ENCODE results near the gene NPAP1.
"Not testable (repeated sequence)": the region's sequence is repeated elsewhere in the genome, so short reads cannot be mapped to it uniquely, and the experiment has no call there.

NPAP1 gene, protein sequence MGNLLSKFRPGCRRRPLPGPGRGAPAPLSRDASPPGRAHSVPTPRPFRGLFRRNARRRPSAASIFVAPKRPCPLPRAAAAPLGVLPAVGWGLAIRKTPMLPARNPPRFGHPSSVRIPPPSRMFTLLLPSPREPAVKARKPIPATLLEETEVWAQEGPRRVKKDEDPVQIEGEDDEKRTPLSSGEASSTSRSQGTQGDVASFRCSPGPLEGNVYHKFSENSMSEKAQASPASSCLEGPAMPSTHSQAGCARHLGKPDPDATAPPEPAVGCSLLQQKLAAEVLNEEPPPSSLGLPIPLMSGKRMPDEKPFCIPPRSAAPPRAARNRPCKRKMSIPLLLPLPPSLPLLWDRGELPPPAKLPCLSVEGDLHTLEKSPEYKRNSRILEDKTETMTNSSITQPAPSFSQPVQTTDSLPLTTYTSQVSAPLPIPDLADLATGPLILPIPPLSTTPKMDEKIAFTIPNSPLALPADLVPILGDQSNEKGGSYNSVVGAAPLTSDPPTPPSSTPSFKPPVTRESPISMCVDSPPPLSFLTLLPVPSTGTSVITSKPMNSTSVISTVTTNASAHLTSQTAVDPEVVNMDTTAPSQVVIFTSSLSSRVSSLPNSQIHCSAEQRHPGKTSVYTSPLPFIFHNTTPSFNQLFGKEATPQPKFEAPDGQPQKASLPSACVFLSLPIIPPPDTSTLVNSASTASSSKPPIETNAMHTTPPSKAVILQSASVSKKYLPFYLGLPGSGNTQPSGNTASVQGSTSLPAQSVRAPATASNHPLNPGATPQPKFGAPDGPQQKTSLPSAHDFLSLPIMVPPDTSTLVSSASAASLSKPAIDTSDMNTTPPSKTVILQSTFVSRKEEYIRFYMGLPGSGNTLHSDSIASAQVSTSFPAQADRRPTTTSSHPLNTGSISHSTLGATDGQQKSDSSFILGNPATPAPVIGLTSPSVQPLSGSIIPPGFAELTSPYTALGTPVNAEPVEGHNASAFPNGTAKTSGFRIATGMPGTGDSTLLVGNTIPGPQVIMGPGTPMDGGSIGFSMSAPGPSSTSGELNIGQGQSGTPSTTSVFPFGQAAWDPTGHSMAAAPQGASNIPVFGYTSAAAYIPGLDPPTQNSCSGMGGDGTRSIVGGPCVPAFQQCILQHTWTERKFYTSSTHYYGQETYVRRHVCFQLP

DNA sequence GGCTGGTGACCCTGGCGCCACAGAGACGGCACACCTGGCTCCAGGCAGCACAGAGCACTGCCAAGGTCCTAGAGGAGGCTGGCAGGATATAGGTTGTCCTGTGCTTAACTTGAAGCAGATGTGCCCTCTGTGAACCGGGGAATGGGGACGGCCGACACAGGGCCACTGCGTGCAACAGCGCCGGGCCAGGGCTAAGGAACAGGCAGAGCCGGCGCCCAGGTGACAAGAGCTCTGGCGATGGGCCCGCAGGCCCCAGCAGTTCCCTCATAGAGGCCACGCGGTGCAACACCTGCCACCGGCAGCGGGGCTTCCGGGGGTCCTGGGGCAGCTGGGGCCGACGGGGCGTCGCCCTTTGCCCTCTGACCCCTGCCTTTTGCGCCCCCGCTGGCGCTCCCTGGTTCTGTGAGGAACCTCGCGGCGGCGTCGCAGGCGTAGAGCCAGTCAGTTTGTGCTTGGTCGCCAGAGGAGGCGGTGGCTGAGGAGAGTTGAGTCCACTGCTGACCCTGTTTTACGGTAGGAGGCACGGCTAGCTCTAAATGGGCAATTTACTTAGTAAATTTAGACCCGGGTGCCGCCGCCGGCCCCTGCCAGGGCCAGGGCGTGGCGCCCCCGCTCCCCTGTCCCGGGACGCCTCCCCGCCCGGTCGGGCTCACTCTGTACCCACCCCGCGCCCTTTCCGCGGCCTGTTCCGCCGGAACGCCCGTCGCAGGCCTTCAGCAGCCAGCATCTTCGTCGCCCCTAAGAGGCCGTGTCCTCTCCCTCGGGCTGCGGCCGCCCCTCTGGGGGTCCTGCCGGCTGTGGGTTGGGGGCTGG is at the start of gene NPAP1:
Gene NPAP1, plus strand, starts transcription at position 444 of the 813 bp plus-strand sequence. Its CDS starts 93 bp downstream, at position 537.
- DNase-seq (ENCODE audit: low read depth, low spot score) = no peak
- in situ Hi-C loops (cut with HindIII; ENCODE audit: low sequenced_read_pairs) = no loop called here
- no peak for TF ChIP-seq CTCF (IDR thresholded peaks at IDR 0.05; ENCODE audit: low read depth, low read length)
- H3K4me3 ChIP-seq (ENCODE audit: low read depth, low read length) = no peak within 1 kb of the TSS

DNA sequence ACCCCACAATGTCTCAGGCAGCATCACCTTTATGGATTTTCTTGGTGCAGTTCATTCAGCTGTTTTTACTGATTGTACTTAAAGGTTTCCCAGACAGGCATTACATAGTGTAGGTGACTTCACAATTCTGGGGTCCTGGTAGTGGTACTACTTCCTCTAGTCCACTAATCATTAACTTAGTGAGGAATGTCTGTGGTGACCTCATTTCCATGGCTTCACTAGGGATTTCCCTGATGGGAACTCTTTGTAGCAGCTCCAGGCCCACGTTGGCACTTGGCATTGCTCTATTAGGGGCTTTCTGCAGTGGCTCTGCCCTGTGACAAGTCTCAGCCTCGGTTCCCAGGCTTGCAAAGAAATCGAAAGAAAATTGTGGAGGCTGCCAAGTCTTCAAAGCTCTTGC is 48.1 kb upstream of the NPAP1 start:
- no peak for TF ChIP-seq CTCF (IDR thresholded peaks at IDR 0.05; ENCODE audit: low read depth, low read length)
- in situ Hi-C loops (cut with HindIII; ENCODE audit: low sequenced_read_pairs) = no loop called here
- no peak overlapping the region for H3K4me3 ChIP-seq (ENCODE audit: low read depth, low read length)

DNA sequence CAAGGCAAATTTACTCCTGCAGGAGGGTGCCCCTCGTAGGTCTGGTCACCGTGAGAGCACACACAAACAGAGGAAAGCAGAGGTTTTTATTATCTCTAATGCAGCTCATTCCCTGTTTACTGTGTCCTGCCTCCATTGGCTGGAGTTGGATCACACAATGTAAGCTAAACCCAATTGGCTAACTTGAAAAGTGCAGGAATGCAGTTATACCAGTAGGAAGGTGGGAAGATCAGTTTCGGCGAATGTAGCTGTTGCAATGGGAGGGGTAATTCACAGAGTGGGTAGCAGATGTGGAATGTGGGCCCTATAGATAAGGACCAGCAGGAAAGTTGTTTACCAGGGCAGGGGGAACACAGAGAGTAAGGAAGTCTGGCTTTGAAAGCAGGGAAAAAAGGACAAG is 42.5 kb upstream of the NPAP1 start:
- H3K4me3 ChIP-seq (ENCODE audit: low read depth, low read length) = no peak overlapping the region
- DNase-seq (ENCODE audit: low read depth, low spot score) = no peak
- no peak for TF ChIP-seq CTCF (IDR thresholded peaks at IDR 0.05; ENCODE audit: low read depth, low read length)
- in situ Hi-C loops (cut with HindIII; ENCODE audit: low sequenced_read_pairs) = no loop called here

More for the DNA sequence above, 48.1 kb upstream of the NPAP1 start:
- DNase-seq (ENCODE audit: low read depth, low spot score) = no peak

GRCh38 chr15:24639412-24639811 is 36.2 kb upstream of the NPAP1 start:
- DNase-seq (ENCODE audit: low read depth, low spot score); in situ Hi-C loops (cut with HindIII; ENCODE audit: low sequenced_read_pairs); H3K4me3 ChIP-seq (ENCODE audit: low read depth, low read length): not testable (repeated sequence)

GRCh38 chr15:24645627-24646026 is 29.9 kb upstream of the NPAP1 start:
- no peak overlapping the region for H3K4me3 ChIP-seq (ENCODE audit: low read depth, low read length)
- no peak for TF ChIP-seq CTCF (IDR thresholded peaks at IDR 0.05; ENCODE audit: low read depth, low read length)
- no peak for DNase-seq (ENCODE audit: low read depth, low spot score)
- in situ Hi-C loops (cut with HindIII; ENCODE audit: low sequenced_read_pairs) = no loop called here

GRCh38 chr15:24659622-24660021 is 16.0 kb upstream of the NPAP1 start:
- no peak overlapping the region for H3K4me3 ChIP-seq (ENCODE audit: low read depth, low read length)
- DNase-seq (ENCODE audit: low read depth, low spot score) = no peak
- no peak for TF ChIP-seq CTCF (IDR thresholded peaks at IDR 0.05; ENCODE audit: low read depth, low read length)
- in situ Hi-C loops (cut with HindIII; ENCODE audit: low sequenced_read_pairs) = no loop called here

Measured in astrocyte of the spinal cord (primary cell).